K562 (cell line): Measurements from ENCODE around the gene PPIE. TPM values are rescaled to one million over a fixed set of nuclear protein-coding genes. Genes with fewer than 3 reads are reported as not detected.
"Not testable (repeated sequence)": the region's sequence is repeated elsewhere in the genome, so short reads cannot be mapped to it uniquely, and the experiment has no call there.

Source experiments
- ATAC-seq: fragments of 200-7000 bp; cut with Tn5 transposase; 3 replicates; pipeline ENCODE4 v1.9.1; 2020; ENCODE audit warnings: moderate library complexity
- BruUV-seq: library from RNA; stranded (reverse); fragments of 400-500 nt; replicated peaks from 2 replicates; lab custom pipeline; 2021; lab: Mats Ljungman, UMichigan
- CTCF ChIA-PET: fragments of 300-600 bp; formaldehyde crosslinking; extraction: SDS; loops from one replicate; lab custom pipeline; 2021; ENCODE audit warnings: low intra/inter-chr PET ratio; lab: Yijun Ruan, JAX
- POLR2A ChIA-PET: fragments of 300-600, 350-650 bp; sonication (Branson Sonifier 250); formaldehyde crosslinking; extraction: SDS; loops from one replicate; lab custom pipeline; 2021; ENCODE audit warnings: antibody characterized with exemption, inconsistent platforms; lab: Yijun Ruan, JAX
- DNase-seq, 4 experiments: peaks; one replicate each; pipeline versions ENCODE4 v3.0.0 to v3.0.0-alpha.2; 2011 to 2018; ENCODE audit warnings: low spot score in 3 of 4, mixed read lengths in 3 of 4; ENCODE audit errors: extremely low read depth in 1 of 4
- FAIRE-seq: peaks from 2 replicates; lab custom pipeline; 2011; peaks lifted over from hg19 to GRCh38; lab: Jason Lieb, UNC
- H2AFZ ChIP-seq: 2 replicates; pipeline ENCODE4 v1.6.0; 2011; ENCODE audit warnings: low read depth, low read length, control low read depth, inconsistent platforms
- H3K27ac ChIP-seq: fragments of 200-600 bp; 3 replicates; pipeline ENCODE4 v1.8.0; 2011; ENCODE audit warnings: low read depth, mild to moderate bottlenecking, control low read depth, inconsistent platforms, low read length, moderate library complexity, mixed read lengths; ENCODE audit errors: extremely low read depth
- H3K27me3 ChIP-seq, 2 experiments: fragments of 300-600 bp in 1 of 2; 2 replicates in 1 of 2; 3 replicates in 1 of 2; pipeline versions ENCODE4 v1.6.0 to v1.8.0; 2011; ENCODE audit warnings: inconsistent platforms in 2 of 2, low read length in 2 of 2, mild to moderate bottlenecking in 1 of 2, mixed read lengths in 1 of 2, moderate library complexity in 1 of 2; ENCODE audit not compliant: control insufficient read depth in 2 of 2, insufficient read depth in 2 of 2
- H3K36me3 ChIP-seq: fragments of 300-600 bp; 3 replicates; pipeline ENCODE4 v1.8.0; 2011; ENCODE audit warnings: mild to moderate bottlenecking, low read length, inconsistent platforms; ENCODE audit not compliant: control insufficient read depth, insufficient read depth
- H3K4me1 ChIP-seq, 2 experiments: fragments of 200-600 bp in 1 of 2; replicated peaks in 1 of 2; 2 replicates in 1 of 2; 3 replicates in 1 of 2; pipeline versions ENCODE4 v1.5.1 to v1.8.0; 2011; ENCODE audit warnings: inconsistent platforms in 2 of 2, low read length in 2 of 2, mild to moderate bottlenecking in 1 of 2, mixed read lengths in 1 of 2, moderate library complexity in 1 of 2; ENCODE audit not compliant: control insufficient read depth in 2 of 2, insufficient read depth in 2 of 2
- H3K4me2 ChIP-seq: 2 replicates; pipeline ENCODE4 v1.6.1; 2011; ENCODE audit warnings: low read length, control low read depth, inconsistent platforms, mixed read lengths; ENCODE audit not compliant: insufficient read depth
- H3K4me3 ChIP-seq: fragments of 200-600 bp; sonication (generic), shearing (Covaris generic); 2 replicates; pipeline ENCODE4 v1.5.1; 2016; ENCODE audit warnings: control low read depth, inconsistent platforms
- H3K79me2 ChIP-seq: fragments of 200-600 bp; 3 replicates; pipeline ENCODE4 v1.8.0; 2011; ENCODE audit warnings: low read length, inconsistent platforms; ENCODE audit not compliant: control insufficient read depth, insufficient read depth
- H3K9ac ChIP-seq, 2 experiments: 2 replicates each; pipeline versions ENCODE4 v1.6.0 to v1.6.1; 2011; ENCODE audit warnings: low read depth in 2 of 2, low read length in 2 of 2, control low read depth in 1 of 2, inconsistent platforms in 1 of 2, mild to moderate bottlenecking in 1 of 2, mixed read lengths in 1 of 2; ENCODE audit not compliant: insufficient read depth in 1 of 2
- H3K9me1 ChIP-seq: one replicate; pipeline ENCODE4 v1.6.0; 2011; ENCODE audit warnings: inconsistent platforms, mild to moderate bottlenecking, low read length, moderate library complexity; ENCODE audit not compliant: control insufficient read depth, insufficient read depth
- H3K9me3 ChIP-seq: replicated peaks from 2 replicates; pipeline ENCODE4 v1.5.1; 2011; ENCODE audit warnings: low read depth, low read length, inconsistent platforms; ENCODE audit not compliant: control insufficient read depth, insufficient read depth
- H4K20me1 ChIP-seq: replicated peaks from 2 replicates; pipeline ENCODE4 v1.6.1; 2011; ENCODE audit warnings: low read length, inconsistent platforms, mixed read lengths; ENCODE audit not compliant: control insufficient read depth, insufficient read depth
- BRCA1 ChIP-seq, 2 experiments: fragments of 450-650 bp in 1 of 2; sonication (generic) in 1 of 2; formaldehyde crosslinking in 1 of 2; IDR thresholded peaks; 2 replicates each; pipeline versions ENCODE4 v1.5.0 to v1.6.1; 2017 to 2020; ENCODE audit warnings: mild to moderate bottlenecking in 1 of 2, missing genetic modification reagents in 1 of 2
- POLR2G ChIP-seq: fragments of 200-400 bp; formaldehyde crosslinking; IDR thresholded peaks from 2 replicates; pipeline ENCODE4 v1.6.1; 2017; ENCODE audit warnings: low read depth, mild to moderate bottlenecking, antibody characterized with exemption, low read length, moderate library complexity
- RUNX1 ChIP-seq: sonication (generic); IDR thresholded peaks from 2 replicates; pipeline ENCODE4 v1.6.1; 2016; ENCODE audit warnings: antibody characterized with exemption, low read depth
- ZNF583 ChIP-seq: fragments of 250-450 bp; sonication (Bioruptor Pico); IDR thresholded peaks from 2 replicates; pipeline ENCODE4 v1.4.0; 2020
- ZNF780A ChIP-seq: fragments of 250-450 bp; sonication (Bioruptor Pico); IDR thresholded peaks from 2 replicates; pipeline ENCODE4 v1.5.0; 2021; ENCODE audit warnings: mild to moderate bottlenecking
- WGBS: fragments of 100-300 bp; shearing (Covaris generic); methylation state at CpG from one replicate; pipeline ENCODE4 v1.1.6; 2016; ENCODE audit warnings: low coverage, mixed read lengths; ENCODE audit not compliant: insufficient coverage; ENCODE audit errors: missing lambda C conversion rate; 5-methylcytosine and 5-hydroxymethylcytosine counted together
- in situ Hi-C: fragments of 300-500 bp; cut with MboI; formaldehyde crosslinking; loops from 4 replicates; pipeline ENCODE4 v1.15.0; 2018; ENCODE audit warnings: inconsistent platforms, mixed read lengths
- intact Hi-C: fragments of 100-400 bp; cut with micrococcal nuclease; formaldehyde crosslinking; loops from 2 replicates; pipeline ENCODE4 v1.14.2; 2022
- polyA plus RNA-seq, 8 experiments: library from polyadenylated mRNA; depleted of rRNA in 4 of 8; stranded (reverse) in 5 of 8; unstranded in 3 of 8; fragments of >200 nt; fragmentation: Nextera tagmentation in 2 of 8; fragmentation: Illumina TruSeq in 1 of 8; extraction: Ambion mirVana in 2 of 8; extraction: Trizol in 1 of 8; gene quantifications; 2 replicates each; pipeline versions ENCODE4 v1.2.1 to v1.2.3, GENCODE V29; 2011 to 2014; ENCODE audit warnings: inconsistent platforms in 1 of 8, missing spikeins in 1 of 8
- total RNA-seq, 7 experiments: library from RNA; depleted of rRNA in 6 of 7; stranded (reverse); fragments of >200 nt in 6 of 7; fragmentation: Illumina TruSeq in 2 of 7; extraction: Trizol in 2 of 7; gene quantifications; 2 replicates each; pipeline versions ENCODE4 v1.2.1 to v1.2.3, GENCODE V29; 2011 to 2021; ENCODE audit warnings: low replicate concordance in 1 of 7

The PPIE gene
- total and polyA plus RNA-seq, 9 of the 15 experiments (the other 6 are each of a cell fraction or from before 2014, with no cell fraction given): 75.4 to 444 (median 131) TPM

DNA sequence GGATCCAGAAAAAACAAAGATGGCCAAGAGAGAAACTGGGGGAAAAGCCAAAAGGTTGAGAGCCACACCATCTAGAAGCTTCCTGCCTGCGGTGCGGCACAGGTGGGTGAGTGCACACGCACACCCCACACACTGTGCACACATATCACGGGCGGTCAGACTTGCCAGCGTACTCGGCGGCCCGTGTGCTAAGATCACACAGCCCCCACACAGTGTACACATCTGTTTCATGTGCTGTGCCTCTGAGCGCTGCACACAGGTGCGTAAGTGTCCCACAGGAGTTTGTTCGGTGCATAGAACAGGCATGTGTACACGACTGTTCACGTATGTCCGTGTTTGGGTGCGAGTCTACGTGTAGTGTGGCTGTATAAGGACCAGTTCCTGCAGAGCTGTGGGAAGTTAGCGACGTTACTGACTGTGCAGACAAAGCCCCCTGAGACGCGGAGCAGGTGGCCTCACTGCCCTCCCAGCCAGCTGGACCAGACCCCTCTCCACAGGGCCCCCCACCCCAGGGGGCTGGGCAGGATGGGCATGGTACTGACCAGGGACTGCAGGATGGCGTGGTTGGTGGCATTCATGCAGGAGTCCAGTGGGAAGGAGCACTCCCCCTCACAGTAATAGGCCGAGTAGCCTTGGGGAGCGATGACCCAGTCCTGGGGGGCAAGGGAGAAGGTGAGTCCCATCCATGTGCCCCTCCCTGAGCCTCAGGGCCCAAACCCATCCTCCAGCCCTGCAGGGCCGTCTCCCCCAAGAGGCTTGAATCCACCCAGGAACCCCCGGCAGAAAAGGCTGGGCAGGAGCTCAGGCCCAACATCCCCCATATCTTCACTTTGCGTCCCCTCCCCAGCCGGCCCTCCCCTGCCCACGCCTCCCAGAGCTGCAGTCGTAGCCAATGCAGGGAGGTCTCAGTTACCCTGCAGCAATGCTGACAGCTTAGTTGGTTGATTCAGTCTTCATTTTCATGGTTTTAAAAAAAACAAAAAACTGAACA, 24.2 kb downstream of the PPIE start:
- DNase-seq (no peak), ATAC-seq (no peak), FAIRE-seq (no peak)
- Histone ChIP-seq H3K4me2 (no peak overlapping the region), H3K4me3 (no peak overlapping the region), H3K36me3 (peaks cover 7% of the 10 kb centered on the region; the same call in 2 of the 3 replicates), H3K27ac (no peak overlapping the region), H3K9me3 (no peaks in the 10 kb centered on the region), H3K9ac (peak overlapping the region in 1 of 2 experiments; percentile 55; a peak in 1 of 4 replicates), H3K4me1 (peaks cover 0 to 18% of the 10 kb centered on the region in 2 experiments; a peak in 2 of 5 replicates), H4K20me1 (no peaks in the 10 kb centered on the region; the same call in 1 of the 2 replicates), H2AFZ (no peak overlapping the region), H3K9me1 (no peaks in the 10 kb centered on the region), H3K27me3 (no peaks in the 10 kb centered on the region), H3K79me2 (no peaks in the 10 kb centered on the region)
- in situ Hi-C loops: loop anchor here (5.0 kb wide), 1 partner anchor 241 kb away; no protein-coding TSS in a partner anchor
- CTCF ChIA-PET: no interaction called here
- no TSS peak for BruUV-seq
- TF ChIP-seq RUNX1 (no peak), ZNF780A (CRISPR knock-in tag) (no peak), ZNF583 (CRISPR knock-in tag) (no peak), POLR2G (0 out of 2 replicates have a peak, but pooled peaks have one; percentile 26), BRCA1 (IDR thresholded peaks at IDR 0.05) (no peak), BRCA1 (CRISPR knock-in tag; IDR thresholded peaks at IDR 0.05) (no peak)
- POLR2A ChIA-PET: no interaction called here
- 82% methylated on average over 25 of the region's 30 CpGs for WGBS
- intact Hi-C loops: loop anchor here (5.0 kb wide), 1 partner anchor 241 kb away; no protein-coding TSS in a partner anchor

- H3K27ac ChIP-seq, H3K9me3 ChIP-seq, H3K9ac ChIP-seq, FAIRE-seq, H3K4me2 ChIP-seq, POLR2A ChIA-PET, DNase-seq, H3K27me3 ChIP-seq, H4K20me1 ChIP-seq, ATAC-seq, H3K4me3 ChIP-seq, H3K9me1 ChIP-seq, H3K79me2 ChIP-seq, CTCF ChIA-PET, H2AFZ ChIP-seq, H3K36me3 ChIP-seq, BruUV-seq: not testable (repeated sequence)
- 37% methylated on average over 10 of the region's 18 CpGs for WGBS
- intact Hi-C loops: loop anchor here (5.0 kb wide), 1 partner anchor 241 kb away; no protein-coding TSS in a partner anchor
- H3K4me1 ChIP-seq: peaks cover 0 to 18% of the 10 kb centered on the region in 2 experiments; a peak in 2 of 5 replicates
- in situ Hi-C loops: loop anchor here (5.0 kb wide), 1 partner anchor 241 kb away; no protein-coding TSS in a partner anchor
Measured at GRCh38 chr1:39763619-39764374, 25.1 kb downstream of the PPIE start.
